MCF 10A (cell line): ENCODE measurements around the gene SNAPC4. TPM values are rescaled to one million over a fixed set of nuclear protein-coding genes. Genes with fewer than 3 reads are reported as not detected.
"Not testable (repeated sequence)": the region's sequence is repeated elsewhere in the genome, so short reads cannot be mapped to it uniquely, and the experiment has no call there.

Experiments used
- BruUV-seq: library from RNA; stranded (reverse); fragments of 400-500 nt; replicated peaks from 2 replicates; lab custom pipeline; 2021; lab: Mats Ljungman, UMichigan
- CTCF ChIA-PET: fragments of 300-600 bp; sonication (Branson Sonifier 250); formaldehyde crosslinking; extraction: SDS; loops from one replicate; lab custom pipeline; 2021; ENCODE audit warnings: antibody characterized with exemption, inconsistent platforms; lab: Yijun Ruan, JAX
- POLR2A ChIA-PET: fragments of 300-600, 350-650 bp; sonication (Branson Sonifier 250); formaldehyde crosslinking; extraction: SDS; loops from one replicate; lab custom pipeline; 2020; ENCODE audit warnings: antibody characterized with exemption, inconsistent platforms; lab: Yijun Ruan, JAX
- DNase-seq: peaks from one replicate; pipeline ENCODE4 v3.0.0-alpha.2; 2018; ENCODE audit not compliant: unreplicated experiment
- H3K27ac Mint-ChIP-seq: one replicate; pipeline ENCODE4 v1.8.0; 2022; ENCODE audit warnings: mild to moderate bottlenecking, low read depth, mixed read lengths; ENCODE audit not compliant: unreplicated experiment
- H3K27me3 Mint-ChIP-seq: one replicate; pipeline ENCODE4 v1.8.0; 2022; ENCODE audit warnings: mixed read lengths; ENCODE audit not compliant: insufficient read depth, unreplicated experiment
- H3K36me3 Mint-ChIP-seq: one replicate; pipeline ENCODE4 v1.8.0; 2022; ENCODE audit warnings: mild to moderate bottlenecking, moderate library complexity, mixed read lengths; ENCODE audit not compliant: insufficient read depth, unreplicated experiment
- H3K4me1 Mint-ChIP-seq: one replicate; pipeline ENCODE4 v1.8.0; 2022; ENCODE audit warnings: mixed read lengths; ENCODE audit not compliant: insufficient read depth, unreplicated experiment
- H3K4me3 Mint-ChIP-seq: one replicate; pipeline ENCODE4 v1.8.0; 2022; ENCODE audit warnings: mild to moderate bottlenecking, moderate library complexity, mixed read lengths; ENCODE audit not compliant: unreplicated experiment
- H3K9me3 Mint-ChIP-seq: one replicate; pipeline ENCODE4 v1.8.0; 2022; ENCODE audit warnings: mixed read lengths; ENCODE audit not compliant: unreplicated experiment
- intact Hi-C: fragments of 100-400 bp; cut with micrococcal nuclease; formaldehyde crosslinking; loops from 2 replicates; pipeline ENCODE4 v1.14.1; 2022
- total RNA-seq: library from RNA; stranded (reverse); gene quantifications from 2 replicates; pipeline ENCODE4 v1.2.3, GENCODE V29; 2022
- TF ChIP-seq, protein P1 (sequence below): fragments of 200-600 bp; IDR thresholded peaks from one replicate; pipeline ENCODE4 v1.8.0; 2022; ENCODE audit warnings: antibody characterized with exemption, mild to moderate bottlenecking; ENCODE audit not compliant: unreplicated experiment

The SNAPC4 gene
- total RNA-seq, 1 experiment from 2014 or later: 9.9 TPM

DNA sequence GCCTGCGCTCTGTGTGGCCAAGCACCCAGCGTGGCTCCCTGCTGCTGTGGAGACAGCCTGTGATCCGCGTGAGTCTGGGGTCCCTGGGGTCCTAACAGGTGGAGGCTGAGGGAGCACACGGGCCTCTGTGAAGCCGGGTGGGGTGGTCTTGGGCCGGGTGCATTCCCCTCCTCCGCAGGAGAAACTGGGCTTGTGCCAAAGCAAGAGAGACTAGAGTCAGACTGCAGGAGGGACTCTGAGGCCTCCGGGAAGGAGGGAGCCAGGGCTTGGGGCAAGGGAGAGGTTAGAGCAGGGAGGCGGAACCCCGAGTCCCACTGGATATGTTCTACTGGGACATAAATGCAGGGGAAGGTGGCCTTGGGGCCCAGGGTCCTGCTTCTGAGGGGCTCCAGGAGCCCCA, 46.9 kb downstream of the SNAPC4 start:
- Mint-ChIP-seq H3K36me3 (peaks cover 8% of the 10 kb centered on the region), H3K27ac (no peak overlapping the region), H3K27me3 (no peaks in the 10 kb centered on the region), H3K4me3 (no peak overlapping the region), H3K9me3 (no peaks in the 10 kb centered on the region), H3K4me1 (peaks cover 5% of the 10 kb centered on the region)
- TF ChIP-seq, protein P1, sequence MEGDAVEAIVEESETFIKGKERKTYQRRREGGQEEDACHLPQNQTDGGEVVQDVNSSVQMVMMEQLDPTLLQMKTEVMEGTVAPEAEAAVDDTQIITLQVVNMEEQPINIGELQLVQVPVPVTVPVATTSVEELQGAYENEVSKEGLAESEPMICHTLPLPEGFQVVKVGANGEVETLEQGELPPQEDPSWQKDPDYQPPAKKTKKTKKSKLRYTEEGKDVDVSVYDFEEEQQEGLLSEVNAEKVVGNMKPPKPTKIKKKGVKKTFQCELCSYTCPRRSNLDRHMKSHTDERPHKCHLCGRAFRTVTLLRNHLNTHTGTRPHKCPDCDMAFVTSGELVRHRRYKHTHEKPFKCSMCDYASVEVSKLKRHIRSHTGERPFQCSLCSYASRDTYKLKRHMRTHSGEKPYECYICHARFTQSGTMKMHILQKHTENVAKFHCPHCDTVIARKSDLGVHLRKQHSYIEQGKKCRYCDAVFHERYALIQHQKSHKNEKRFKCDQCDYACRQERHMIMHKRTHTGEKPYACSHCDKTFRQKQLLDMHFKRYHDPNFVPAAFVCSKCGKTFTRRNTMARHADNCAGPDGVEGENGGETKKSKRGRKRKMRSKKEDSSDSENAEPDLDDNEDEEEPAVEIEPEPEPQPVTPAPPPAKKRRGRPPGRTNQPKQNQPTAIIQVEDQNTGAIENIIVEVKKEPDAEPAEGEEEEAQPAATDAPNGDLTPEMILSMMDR: no peak
- ChIA-PET CTCF (interaction anchor here (0.6 kb wide), 1 partner anchor 200 kb away, joined by 3 read pairs; no protein-coding TSS in a partner anchor), POLR2A (no interaction called here)
- DNase-seq: no peak
- intact Hi-C loops: no loop called here
- no TSS peak for BruUV-seq

DNA sequence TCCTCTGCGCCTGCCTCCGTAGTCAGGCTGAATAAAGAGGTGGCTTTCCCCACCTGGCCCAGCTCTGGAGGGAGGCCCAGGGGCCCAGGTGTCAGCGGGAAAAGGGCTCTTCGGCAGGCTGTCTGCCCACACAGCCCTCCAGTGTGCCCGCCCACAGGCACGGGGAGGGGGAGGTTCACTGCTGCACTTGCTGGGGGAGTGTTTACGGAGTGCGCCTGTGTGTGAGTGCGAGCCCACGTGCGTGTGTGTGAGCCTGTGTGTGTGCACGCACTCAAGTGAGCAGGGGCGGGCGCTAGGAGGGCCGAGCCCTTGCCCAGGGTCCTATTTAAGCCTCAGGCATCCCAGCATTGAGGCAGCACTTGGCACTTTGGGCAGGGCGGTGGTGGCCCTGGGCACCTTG, 47.3 kb downstream of the SNAPC4 start:
- BruUV-seq: no TSS peak
- Mint-ChIP-seq H3K36me3 (peaks cover 8% of the 10 kb centered on the region), H3K27ac (no peak overlapping the region), H3K4me1 (peaks cover 5% of the 10 kb centered on the region), H3K9me3 (no peaks in the 10 kb centered on the region), H3K4me3 (no peak overlapping the region), H3K27me3 (no peaks in the 10 kb centered on the region)
- ChIA-PET POLR2A (interaction anchor here (0.6 kb wide), 1 partner anchor 17 kb away, joined by 3 read pairs; no protein-coding TSS in a partner anchor), CTCF (no interaction called here)
- DNase-seq: no peak
- intact Hi-C loops: no loop called here
- TF ChIP-seq, protein P1: no peak

- H3K36me3 Mint-ChIP-seq, BruUV-seq: not testable (repeated sequence)
- CTCF ChIA-PET: interaction anchor here (0.6 kb wide), 1 partner anchor 1159 kb away, joined by 4 read pairs; no protein-coding TSS in a partner anchor
Measured at GRCh38 chr9:136351868-136352267, 48.1 kb downstream of the SNAPC4 start.

GRCh38 chr9:136351252-136351800, 48.6 kb downstream of the SNAPC4 start:
- BruUV-seq: no TSS peak
- Mint-ChIP-seq H3K27ac (no peak overlapping the region), H3K4me3 (no peak overlapping the region), H3K9me3 (no peaks in the 10 kb centered on the region), H3K36me3 (no peaks in the 10 kb centered on the region), H3K27me3 (no peaks in the 10 kb centered on the region), H3K4me1 (peaks cover 5% of the 10 kb centered on the region)
- ChIA-PET POLR2A (no interaction called here), CTCF (interaction anchor here (0.6 kb wide), 1 partner anchor 1159 kb away, joined by 4 read pairs; no protein-coding TSS in a partner anchor)
- intact Hi-C loops: no loop called here
- TF ChIP-seq, protein P1: no peak
- no peak for DNase-seq

More at GRCh38 chr9:136351868-136352267, 48.1 kb downstream of the SNAPC4 start:
- H3K27ac Mint-ChIP-seq, H3K4me3 Mint-ChIP-seq, H3K9me3 Mint-ChIP-seq, DNase-seq, intact Hi-C loops, H3K4me1 Mint-ChIP-seq, H3K27me3 Mint-ChIP-seq: not testable (repeated sequence)
- POLR2A ChIA-PET: interaction anchor here (0.6 kb wide), 1 partner anchor 18 kb away, joined by 3 read pairs; no protein-coding TSS in a partner anchor

Other genes starting within 250 kb of the SNAPC4 start
- gene LHX3, start 195.0 kb downstream of the SNAPC4 start, total RNA-seq: 0.22 and 0.26 TPM in 2 replicates
- gene QSOX2, start 154.4 kb downstream of the SNAPC4 start, total RNA-seq: 23.7 and 27.7 TPM in 2 replicates
- gene CCDC187, start 96.1 kb downstream of the SNAPC4 start, total RNA-seq: not detected in 2 replicates
- gene GPSM1, start 72.6 kb downstream of the SNAPC4 start, total RNA-seq: 15.5 and 16.4 TPM in 2 replicates
- gene DNLZ, start 36.4 kb downstream of the SNAPC4 start, total RNA-seq: 24.5 and 30.5 TPM in 2 replicates
- gene CARD9, start 26.5 kb downstream of the SNAPC4 start, total RNA-seq: 0.33 and 0.69 TPM in 2 replicates
- gene ENTR1, start 10.4 kb upstream of the SNAPC4 start, total RNA-seq: 58.9 and 82.2 TPM in 2 replicates
- 66.0 and 66.3 TPM in 2 replicates for gene PMPCA, start 10.5 kb upstream of the SNAPC4 start, total RNA-seq
- gene INPP5E, start 39.7 kb upstream of the SNAPC4 start, total RNA-seq: 16.3 and 17.4 TPM in 2 replicates
- 85.8 and 88.8 TPM in 2 replicates for gene SEC16A, start 82.9 kb upstream of the SNAPC4 start, total RNA-seq
- gene NOTCH1, start 145.9 kb upstream of the SNAPC4 start, total RNA-seq: 37.5 and 53.4 TPM in 2 replicates